ENCODE results near the gene NLGN1. TPM values are rescaled to one million over a fixed set of nuclear protein-coding genes. Genes with fewer than 3 reads are reported as not detected.
"Not testable (repeated sequence)": the region's sequence is repeated elsewhere in the genome, so short reads cannot be mapped to it uniquely, and the experiment has no call there.

The NLGN1 gene
- total and polyA plus RNA-seq, 5 experiments from 2014 or later: not detected

DNA sequence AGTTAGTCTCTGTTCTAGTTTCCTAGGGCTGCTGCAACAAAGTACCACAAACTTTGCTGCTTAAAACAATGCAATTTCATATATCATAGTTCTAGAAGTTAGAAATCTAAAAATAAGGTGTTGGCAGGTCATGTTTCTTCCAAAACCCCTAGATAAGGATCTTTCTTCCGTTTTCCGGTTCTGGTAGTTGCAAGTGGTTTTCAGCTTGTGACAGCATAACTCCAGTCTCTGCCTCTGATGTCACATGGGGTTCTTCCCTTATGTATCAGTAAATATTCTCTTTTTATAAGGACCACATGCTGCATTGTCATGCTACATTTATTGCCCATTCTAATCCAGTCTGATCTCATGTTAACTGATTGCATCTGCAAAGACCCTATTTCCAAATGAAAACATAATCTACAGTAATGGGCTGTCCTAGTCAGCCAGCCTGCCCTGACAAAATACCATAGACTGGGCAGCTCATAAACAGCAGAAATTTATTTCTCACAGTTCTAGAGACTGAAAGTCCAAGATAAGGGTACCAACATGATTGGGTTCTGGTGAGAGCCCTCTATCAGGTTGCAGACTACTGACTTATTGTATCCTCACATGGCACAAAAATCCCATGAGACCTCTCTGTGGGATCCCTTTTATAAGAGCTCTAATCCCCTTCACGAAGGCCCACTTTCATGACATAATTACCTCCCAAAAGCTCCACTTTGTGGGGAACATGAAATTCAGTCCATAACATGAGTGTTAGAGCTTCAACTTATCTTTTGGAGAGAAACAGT, 819.6 kb downstream of the NLGN1 start:
- Mint-ChIP-seq H3K27ac (no peak overlapping the region), H3K36me3 (no peaks in the 10 kb centered on the region), H3K4me1 (peaks cover 2 to 11% (median 8%) of the 10 kb centered on the region in 4 donors), H3K27me3 (no peaks in the 10 kb centered on the region), H3K4me3 (no peak overlapping the region), H3K9me3 (peaks cover 0 to 4% (median 0%) of the 10 kb centered on the region in 9 donors)
- POLR2A ChIA-PET: no interaction called here
- DNase-seq (peak in 1 of 10 donors; percentile 13), ATAC-seq (no peak)

DNA sequence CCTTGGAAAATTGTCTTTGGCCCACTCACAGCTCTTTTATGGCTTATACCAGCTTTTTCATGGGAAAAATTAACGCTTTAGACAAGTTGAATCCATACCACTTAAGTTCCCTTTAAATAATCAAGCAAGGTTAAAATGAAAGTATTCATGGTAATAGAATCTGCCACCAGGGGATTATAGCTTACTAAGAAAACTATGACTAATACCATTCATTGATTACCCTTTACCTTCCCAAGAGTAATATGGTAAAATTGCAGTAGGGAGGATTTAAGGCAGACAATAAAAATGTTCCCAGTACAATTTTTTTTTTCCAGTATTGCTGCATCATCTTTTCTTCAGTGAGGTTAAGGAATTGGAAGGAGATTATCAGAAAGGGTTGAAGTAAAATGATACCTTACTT, 820.5 kb downstream of the NLGN1 start:
- no peak for ATAC-seq
- H3K4me1 Mint-ChIP-seq: peaks cover 2 to 11% (median 8%) of the 10 kb centered on the region in 4 donors
- H3K27me3 Mint-ChIP-seq: no peaks in the 10 kb centered on the region
- H3K4me3 Mint-ChIP-seq: no peak overlapping the region
- no peaks in the 10 kb centered on the region for H3K9me3 Mint-ChIP-seq
- DNase-seq: no peak
- no peaks in the 10 kb centered on the region for H3K36me3 Mint-ChIP-seq
- POLR2A ChIA-PET: no interaction called here
- no peak overlapping the region for H3K27ac Mint-ChIP-seq

DNA sequence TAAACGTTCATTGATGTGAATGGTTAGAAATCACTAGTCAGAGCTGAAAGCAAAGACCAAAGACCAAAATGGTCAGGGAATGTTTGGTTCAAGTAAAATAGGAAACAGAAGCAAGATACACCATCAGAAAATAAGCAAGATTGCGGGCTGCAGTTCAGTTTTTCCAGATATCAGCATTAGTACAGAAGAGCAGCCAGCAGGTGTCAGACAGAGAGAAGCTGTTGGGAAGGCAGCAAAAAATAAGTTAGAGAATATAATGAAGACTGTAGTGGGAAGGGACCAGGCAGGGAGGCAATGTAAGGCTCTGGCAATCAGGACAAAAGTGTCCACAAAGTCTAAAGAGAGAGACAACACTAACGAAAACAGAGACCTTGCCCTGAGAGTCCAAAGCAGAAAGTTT, 822.2 kb downstream of the NLGN1 start:
- no peak overlapping the region for H3K4me3 Mint-ChIP-seq
- no peaks in the 10 kb centered on the region for H3K36me3 Mint-ChIP-seq
- POLR2A ChIA-PET: no interaction called here
- no peak for DNase-seq
- no peak overlapping the region for H3K27ac Mint-ChIP-seq
- peaks cover 0 to 3% (median 0%) of the 10 kb centered on the region in 5 donors for H3K27me3 Mint-ChIP-seq
- ATAC-seq: no peak
- peaks cover 2 to 11% (median 8%) of the 10 kb centered on the region in 4 donors for H3K4me1 Mint-ChIP-seq
- no peaks in the 10 kb centered on the region for H3K9me3 Mint-ChIP-seq

DNA sequence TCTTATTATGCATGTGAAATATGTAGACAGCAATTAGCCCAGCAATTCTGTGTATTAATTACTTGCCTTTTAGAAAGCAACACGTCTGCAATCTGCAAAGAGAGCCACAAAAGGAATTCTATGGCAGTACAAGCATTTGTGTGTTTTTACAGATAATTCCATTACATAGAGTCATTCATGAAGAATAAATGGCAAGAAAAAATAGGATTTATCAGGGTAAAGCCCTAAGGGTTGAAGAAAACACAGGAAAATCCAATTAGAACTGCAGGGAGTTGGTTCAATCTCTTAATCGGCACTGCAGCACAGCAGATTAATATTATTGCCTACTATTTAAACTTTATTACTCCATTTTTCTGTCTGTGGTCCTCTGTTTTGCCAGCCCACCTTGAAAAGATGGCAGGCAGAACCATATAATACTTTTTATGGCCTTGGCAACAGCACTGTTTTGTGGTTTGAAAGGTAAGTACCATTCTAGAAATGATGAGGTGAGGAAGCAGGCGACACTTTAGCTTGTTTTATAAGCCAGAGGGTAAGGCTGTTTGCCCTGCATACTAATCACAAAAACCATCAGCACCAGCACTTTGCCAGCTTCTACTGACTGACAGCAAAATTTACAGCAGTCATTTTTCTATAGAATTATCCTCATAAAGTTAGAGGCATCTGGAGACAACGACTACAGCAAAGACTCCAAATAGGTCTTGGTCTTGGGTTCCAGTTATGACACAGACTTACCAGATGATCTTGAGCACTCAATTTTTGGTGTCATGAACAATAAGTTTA, 823.4 kb downstream of the NLGN1 start:
- peaks cover 0 to 3% (median 0%) of the 10 kb centered on the region in 5 donors for H3K27me3 Mint-ChIP-seq
- ATAC-seq (no peak), DNase-seq (no peak)
- no peak overlapping the region for H3K27ac Mint-ChIP-seq
- H3K4me3 Mint-ChIP-seq: no peak overlapping the region
- POLR2A ChIA-PET: no interaction called here
- no peaks in the 10 kb centered on the region for H3K9me3 Mint-ChIP-seq
- peaks cover 2 to 11% (median 8%) of the 10 kb centered on the region in 4 donors for H3K4me1 Mint-ChIP-seq
- H3K36me3 Mint-ChIP-seq: no peaks in the 10 kb centered on the region

DNA sequence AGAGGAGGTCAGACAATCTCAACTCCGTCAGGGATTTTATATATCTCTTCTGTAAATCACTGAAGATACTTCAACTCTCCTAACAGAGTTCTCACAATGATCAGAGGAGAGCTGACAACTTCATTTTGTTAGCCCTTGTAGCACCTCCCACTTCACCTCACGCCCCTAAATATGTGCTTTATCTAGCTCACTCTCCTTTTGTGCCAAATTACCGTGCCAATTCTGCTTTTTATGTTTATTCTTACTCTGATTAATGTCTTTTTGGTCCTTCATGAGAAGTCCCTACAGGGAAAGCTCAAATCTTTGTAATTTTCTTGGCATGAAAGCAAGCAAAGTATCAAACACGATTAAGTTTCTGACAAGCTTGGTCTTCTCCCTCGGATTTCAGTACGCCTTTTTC, 825.5 kb downstream of the NLGN1 start:
- Mint-ChIP-seq H3K4me3 (no peak overlapping the region), H3K9me3 (no peaks in the 10 kb centered on the region)
- ATAC-seq: no peak

DNA sequence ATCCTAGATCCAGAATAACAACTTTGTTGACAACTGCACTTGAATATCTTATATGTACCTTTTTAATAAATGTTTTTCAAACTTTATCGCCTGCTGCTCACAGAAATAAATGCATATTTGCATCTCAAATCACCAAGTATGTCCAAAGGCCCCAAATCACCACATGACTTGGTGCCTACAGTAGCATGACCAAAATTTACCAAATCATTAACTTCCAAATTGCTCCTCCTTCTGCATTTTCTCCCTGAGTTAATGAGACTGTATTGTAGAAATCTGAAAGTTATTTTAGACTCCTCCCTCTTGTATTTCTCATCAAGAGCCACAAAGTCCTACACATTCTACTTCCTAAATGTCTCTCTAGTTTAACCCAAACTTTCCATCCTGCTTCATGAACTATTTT, 826.1 kb downstream of the NLGN1 start:
- POLR2A ChIA-PET: no interaction called here
- Mint-ChIP-seq H3K27ac (no peak overlapping the region), H3K9me3 (no peaks in the 10 kb centered on the region), H3K27me3 (peaks cover 0 to 3% (median 0%) of the 10 kb centered on the region in 5 donors), H3K4me3 (no peak overlapping the region), H3K4me1 (no peaks in the 10 kb centered on the region), H3K36me3 (no peaks in the 10 kb centered on the region)
- no peak for ATAC-seq
- DNase-seq: no peak

More for the DNA sequence above, 825.5 kb downstream of the NLGN1 start:
- Mint-ChIP-seq H3K27me3 (peaks cover 0 to 3% (median 0%) of the 10 kb centered on the region in 5 donors), H3K36me3 (no peaks in the 10 kb centered on the region), H3K27ac (no peak overlapping the region), H3K4me1 (no peaks in the 10 kb centered on the region)
- DNase-seq: no peak
- POLR2A ChIA-PET: no interaction called here

DNA sequence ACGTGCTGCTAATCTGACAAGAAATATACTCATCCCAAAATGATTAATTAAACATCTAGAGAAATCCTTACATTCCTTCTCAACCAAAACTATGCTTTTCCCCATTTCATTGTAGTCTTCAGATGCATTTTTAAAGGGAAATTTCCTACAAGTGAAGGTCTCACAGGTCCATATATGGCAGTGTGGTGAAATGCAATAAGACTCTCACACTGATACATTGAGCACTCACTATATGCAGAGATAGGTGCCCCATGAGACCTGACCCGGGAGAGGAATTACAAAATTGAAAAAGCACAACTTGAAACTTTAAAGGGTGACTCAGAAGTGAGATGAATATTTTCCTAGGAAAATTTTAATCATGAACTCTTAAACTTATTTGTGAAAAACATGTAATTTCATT, 832.4 kb downstream of the NLGN1 start:
- H3K36me3 Mint-ChIP-seq: no peaks in the 10 kb centered on the region
- DNase-seq: no peak
- H3K4me3 Mint-ChIP-seq: no peak overlapping the region
- H3K27me3 Mint-ChIP-seq: no peaks in the 10 kb centered on the region
- no peak for ATAC-seq
- POLR2A ChIA-PET: no interaction called here
- no peaks in the 10 kb centered on the region for H3K4me1 Mint-ChIP-seq
- H3K27ac Mint-ChIP-seq: no peak overlapping the region
- peaks cover 0 to 9% (median 0%) of the 10 kb centered on the region in 9 donors for H3K9me3 Mint-ChIP-seq

DNA sequence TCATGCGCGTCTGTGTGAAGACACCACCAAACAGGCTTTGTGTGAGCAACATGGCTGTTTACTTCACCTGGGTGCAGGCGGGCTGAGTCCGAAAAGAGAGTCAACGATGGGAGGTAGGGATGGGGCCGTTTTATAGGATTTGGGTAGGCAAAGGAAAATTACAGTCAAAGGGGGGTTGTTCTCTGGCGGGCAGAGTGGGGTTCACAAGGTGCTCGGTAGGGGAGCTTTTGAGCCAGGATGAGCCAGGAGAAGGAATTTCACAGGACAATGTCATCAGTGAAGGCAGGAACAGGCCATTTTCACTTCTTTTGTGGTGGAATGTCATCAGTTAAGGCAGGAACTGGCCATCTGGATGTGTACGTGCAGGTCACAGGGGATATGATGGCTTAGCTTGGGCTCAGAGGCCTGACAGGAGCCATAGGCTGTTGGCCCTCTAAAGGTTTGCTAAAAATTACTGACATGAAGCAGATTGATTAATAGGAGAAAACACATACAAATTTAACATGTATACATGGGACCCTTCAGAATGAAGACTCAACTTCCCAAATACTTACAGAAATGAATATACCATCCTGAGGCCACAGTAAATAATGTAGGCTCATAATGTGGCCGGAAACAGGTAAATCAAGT, 834.6 kb downstream of the NLGN1 start:
- H3K4me1 Mint-ChIP-seq, DNase-seq, ATAC-seq, H3K9me3 Mint-ChIP-seq, H3K36me3 Mint-ChIP-seq, POLR2A ChIA-PET, H3K27me3 Mint-ChIP-seq, H3K4me3 Mint-ChIP-seq, H3K27ac Mint-ChIP-seq: not testable (repeated sequence)

DNA sequence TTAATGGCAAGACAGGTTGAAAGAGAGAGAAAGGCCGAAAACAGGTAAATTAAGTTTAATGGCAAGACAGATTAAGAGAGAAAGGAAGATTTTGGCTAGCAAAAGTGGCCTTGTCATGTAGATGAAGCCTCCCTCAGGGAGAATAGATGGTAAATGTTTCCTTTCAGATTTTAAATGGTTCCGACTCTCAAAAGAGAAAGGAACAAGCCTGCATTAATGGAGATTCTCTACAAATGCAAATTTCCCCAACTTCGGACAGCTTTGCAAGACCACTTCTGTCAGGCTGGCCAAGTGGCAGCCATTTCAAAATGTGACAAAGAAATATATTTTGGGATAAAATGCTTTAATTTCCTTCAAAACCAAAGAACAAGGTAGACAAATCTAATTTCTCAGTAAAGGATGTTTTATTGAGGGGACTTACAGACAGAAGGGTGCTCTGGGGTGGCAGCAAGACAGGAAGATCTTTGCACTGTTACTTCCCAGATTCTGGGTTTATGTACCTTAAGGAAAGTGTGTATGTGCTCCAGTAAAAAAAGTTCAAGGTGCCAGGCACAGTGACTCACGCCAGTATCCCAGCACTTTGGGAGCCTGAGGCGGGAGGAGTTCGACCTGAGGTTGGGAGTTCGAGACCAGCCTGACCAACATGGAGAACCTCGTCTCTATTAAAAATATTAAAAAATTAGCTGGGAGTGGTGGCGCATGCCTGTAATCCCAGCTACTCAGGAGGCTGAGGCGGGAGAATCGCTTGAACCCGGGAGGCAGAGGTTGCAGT, 835.3 kb downstream of the NLGN1 start:
- H3K4me1 Mint-ChIP-seq: no peaks in the 10 kb centered on the region
- H3K27ac Mint-ChIP-seq: no peak overlapping the region
- ATAC-seq: no peak
- no peaks in the 10 kb centered on the region for H3K36me3 Mint-ChIP-seq
- no peaks in the 10 kb centered on the region for H3K27me3 Mint-ChIP-seq
- H3K4me3 Mint-ChIP-seq: no peak overlapping the region
- POLR2A ChIA-PET: no interaction called here
- peaks cover 0 to 11% (median 0%) of the 10 kb centered on the region in 9 donors for H3K9me3 Mint-ChIP-seq
- DNase-seq: no peak

DNA sequence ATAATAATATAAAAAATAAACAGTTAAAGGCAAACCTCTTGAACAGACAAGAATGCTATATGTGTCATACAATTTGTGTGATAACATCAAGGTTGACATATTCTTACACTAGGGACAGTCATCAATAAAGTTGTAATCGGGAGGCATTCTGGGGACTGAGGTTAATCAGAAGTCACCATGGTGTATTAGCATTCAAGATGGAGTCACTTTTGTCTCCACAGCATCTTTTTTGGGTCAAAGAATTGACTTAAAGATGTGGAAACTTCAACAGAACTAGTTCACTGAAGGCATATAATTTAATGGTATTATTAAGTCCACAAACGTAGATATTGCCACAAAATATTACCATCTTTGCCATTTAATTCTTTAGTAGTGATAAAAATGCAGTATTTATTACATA, 836.0 kb downstream of the NLGN1 start:
- DNase-seq (no peak), ATAC-seq (no peak)
- POLR2A ChIA-PET: no interaction called here
- Mint-ChIP-seq H3K9me3 (peaks cover 0 to 18% (median 0%) of the 10 kb centered on the region in 9 donors), H3K4me3 (no peak overlapping the region), H3K4me1 (no peaks in the 10 kb centered on the region), H3K36me3 (no peaks in the 10 kb centered on the region), H3K27ac (no peak overlapping the region), H3K27me3 (no peaks in the 10 kb centered on the region)

DNA sequence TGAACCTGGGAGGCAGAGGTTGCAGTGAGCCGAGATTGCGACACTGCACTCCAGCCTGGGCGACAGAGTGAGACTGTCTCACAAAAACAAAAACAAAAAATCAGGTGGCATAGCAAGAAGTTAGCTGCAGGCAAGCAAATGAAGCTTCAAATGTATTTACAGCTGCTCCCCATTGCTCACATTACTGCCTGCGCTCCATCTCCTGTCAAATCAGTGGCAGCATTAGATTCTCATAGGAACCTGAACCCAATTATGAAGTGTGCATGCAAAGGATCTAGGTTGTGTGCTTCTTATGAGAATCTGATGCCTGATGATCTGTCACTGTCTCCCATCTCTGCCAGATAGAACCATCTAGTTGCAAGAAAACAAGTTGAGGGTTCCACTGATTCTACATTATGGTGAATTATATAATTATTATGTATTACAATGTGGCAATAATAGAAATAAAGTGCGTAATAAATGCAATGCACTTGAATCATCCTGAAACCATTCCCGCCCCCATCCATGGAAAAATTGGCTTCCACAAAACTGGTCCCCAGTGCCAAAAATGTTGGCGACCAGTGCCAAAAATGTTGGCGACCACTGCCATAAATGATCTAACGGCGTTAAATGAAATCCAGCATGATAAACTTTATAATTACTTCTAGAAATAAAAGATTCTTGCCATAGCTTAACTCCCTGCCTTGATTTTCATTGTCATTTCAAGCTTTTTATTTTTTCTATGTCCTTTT, 844.9 kb downstream of the NLGN1 start:
- no peak overlapping the region for H3K27ac Mint-ChIP-seq
- no peaks in the 10 kb centered on the region for H3K27me3 Mint-ChIP-seq
- no peak overlapping the region for H3K4me3 Mint-ChIP-seq
- H3K9me3 Mint-ChIP-seq: peaks cover 0 to 13% (median 0%) of the 10 kb centered on the region in 9 donors
- POLR2A ChIA-PET: no interaction called here
- no peak for DNase-seq
- no peak for ATAC-seq
- H3K36me3 Mint-ChIP-seq: no peaks in the 10 kb centered on the region
- H3K4me1 Mint-ChIP-seq: no peaks in the 10 kb centered on the region

DNA sequence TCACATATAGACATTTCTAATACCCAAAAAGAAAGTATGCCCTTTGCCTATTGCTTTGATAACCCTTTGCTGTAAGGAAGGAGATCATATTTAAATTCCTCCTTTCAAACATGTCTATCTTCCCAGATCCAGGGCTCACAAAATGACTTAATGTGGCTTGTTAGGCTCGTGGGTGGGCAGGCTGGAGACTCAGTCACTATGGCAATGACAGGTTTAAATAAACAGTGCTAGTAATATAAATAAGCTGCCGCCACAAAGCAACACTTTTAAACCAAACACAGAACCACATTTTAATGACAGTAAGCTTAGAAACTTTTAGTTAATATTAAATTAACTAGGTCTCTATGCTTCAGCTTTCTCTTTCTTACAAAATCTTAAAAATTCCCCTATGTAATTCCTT, 845.6 kb downstream of the NLGN1 start:
- H3K27me3 Mint-ChIP-seq: no peaks in the 10 kb centered on the region
- peaks cover 0 to 13% (median 0%) of the 10 kb centered on the region in 9 donors for H3K9me3 Mint-ChIP-seq
- no peaks in the 10 kb centered on the region for H3K4me1 Mint-ChIP-seq
- H3K4me3 Mint-ChIP-seq: no peak overlapping the region
- POLR2A ChIA-PET: no interaction called here
- H3K27ac Mint-ChIP-seq: no peak overlapping the region
- H3K36me3 Mint-ChIP-seq: no peaks in the 10 kb centered on the region
- ATAC-seq: no peak
- no peak for DNase-seq

Measured in naive thymus-derived CD8-positive, alpha-beta T cell (primary cell).